Cardiac muscle cell (in vitro differentiated cells and primary cell): Measurements from ENCODE around the gene TRAM1L1. TPM values are rescaled to one million over a fixed set of nuclear protein-coding genes. Genes with fewer than 3 reads are reported as not detected.

Experiments
- DNase-seq, 2 donors: peaks; one replicate each; pipeline versions ENCODE4 v3.0.0 to v3.0.0-alpha.2; 2010 to 2017; ENCODE audit warnings: low read depth in 1 of 2, low spot score in 1 of 2
- H3K27ac ChIP-seq: fragments of 200-600 bp; sonication (generic); 2 replicates; pipeline ENCODE4 v1.5.1; 2016
- H3K27me3 ChIP-seq: fragments of 200-600 bp; sonication (generic); 2 replicates; pipeline ENCODE4 v1.6.0; 2016; ENCODE audit warnings: control low read depth
- H3K36me3 ChIP-seq: fragments of 200-600 bp; sonication (generic); 2 replicates; pipeline ENCODE4 v1.5.1; 2016; ENCODE audit warnings: control low read depth
- H3K4me1 ChIP-seq: fragments of 200-600 bp; sonication (generic); 2 replicates; pipeline ENCODE4 v1.8.1; 2017; ENCODE audit warnings: low read depth, mild to moderate bottlenecking, mixed run types
- H3K4me3 ChIP-seq: fragments of 200-600 bp; sonication (generic); 2 replicates; pipeline ENCODE4 v1.5.1; 2016; ENCODE audit warnings: mild to moderate bottlenecking
- H3K9me3 ChIP-seq: fragments of 200-600 bp; sonication (generic); 2 replicates; pipeline ENCODE4 v1.5.1; 2017; ENCODE audit warnings: low read depth, mild to moderate bottlenecking, control low read depth
- CTCF ChIP-seq: IDR thresholded peaks from 2 replicates; pipeline ENCODE4 v1.5.1; 2012; ENCODE audit warnings: low read depth, mild to moderate bottlenecking, low read length
- polyA plus RNA-seq: library from polyadenylated mRNA; unstranded; fragments of >200 nt; fragmentation: Nextera tagmentation; extraction: Ambion mirVana; gene quantifications from 2 replicates; pipeline ENCODE4 v1.2.1, GENCODE V29; 2016
- total RNA-seq: library from RNA; depleted of rRNA; stranded (reverse); fragments of >200 nt; gene quantifications from 2 replicates; pipeline ENCODE4 v1.2.3, GENCODE V29; 2016

TRAM1L1 gene
- total RNA-seq (3.1 and 3.2 TPM in 2 replicates), polyA plus RNA-seq (3.6 and 6.3 TPM in 2 replicates)

- peak; percentile 10 for TF ChIP-seq CTCF
- Histone ChIP-seq H3K27me3 (no peaks in the 10 kb centered on the region), H3K9me3 (no peaks in the 10 kb centered on the region), H3K4me3 (peak within 1 kb of the TSS; percentile 51), H3K27ac (no peak within 1 kb of the TSS), H3K36me3 (no peaks in the 10 kb centered on the region), H3K4me1 (no peaks in the 10 kb centered on the region)
- DNase-seq: peak; percentile 73 to 81
Observed at GRCh38 chr4:117084866-117085701, at the start of gene TRAM1L1. TRAM1L1 (minus strand) TSS chr4:117085576; CDS start chr4:117085393, 183 bp downstream.

- Histone ChIP-seq H3K9me3 (no peaks in the 10 kb centered on the region), H3K27ac (no peak overlapping the region), H3K4me1 (no peaks in the 10 kb centered on the region), H3K36me3 (no peaks in the 10 kb centered on the region), H3K27me3 (no peaks in the 10 kb centered on the region), H3K4me3 (no peak overlapping the region)
- TF ChIP-seq CTCF: peak; percentile 39
- peak; percentile 56 to 61 for DNase-seq
Observed at GRCh38 chr4:117134386-117134785, 49.0 kb upstream of the TRAM1L1 start.

- TF ChIP-seq CTCF: no peak
- no peaks in the 10 kb centered on the region for H3K9me3 ChIP-seq
- no peak for DNase-seq
- H3K27me3 ChIP-seq: no peaks in the 10 kb centered on the region
- no peak overlapping the region for H3K4me3 ChIP-seq
- H3K27ac ChIP-seq: no peak overlapping the region
- no peaks in the 10 kb centered on the region for H3K36me3 ChIP-seq
- H3K4me1 ChIP-seq: no peaks in the 10 kb centered on the region
Observed at GRCh38 chr4:117096886-117097285, 11.5 kb upstream of the TRAM1L1 start.

- DNase-seq: no peak
- Histone ChIP-seq H3K27ac (no peak overlapping the region), H3K27me3 (no peaks in the 10 kb centered on the region)
Observed at GRCh38 chr4:117096462-117096861, 11.1 kb upstream of the TRAM1L1 start.

GRCh38 chr4:117093571-117093970 is 8.2 kb upstream of the TRAM1L1 start:
- Histone ChIP-seq H3K27ac (no peak overlapping the region), H3K4me1 (no peaks in the 10 kb centered on the region), H3K36me3 (no peaks in the 10 kb centered on the region), H3K4me3 (no peak overlapping the region), H3K9me3 (no peaks in the 10 kb centered on the region), H3K27me3 (no peaks in the 10 kb centered on the region)
- no peak for DNase-seq
- no peak for TF ChIP-seq CTCF

More at GRCh38 chr4:117096462-117096861, 11.1 kb upstream of the TRAM1L1 start:
- Histone ChIP-seq H3K36me3 (no peaks in the 10 kb centered on the region), H3K4me1 (no peaks in the 10 kb centered on the region), H3K4me3 (no peak overlapping the region), H3K9me3 (no peaks in the 10 kb centered on the region)
- TF ChIP-seq CTCF: no peak
